Dedifferentiated amniotic fluid mesenchymal stem cell (primary cell): ENCODE measurements around the gene BABAM2.

ENCODE experiments used
- DNase-seq: peaks from one replicate; pipeline ENCODE4 v3.0.0-alpha.2; 2016; ENCODE audit errors: extremely low spot score

Gene BABAM2

GRCh38 chr2:28202719-28203118, 312.2 kb downstream of the BABAM2 start:
- no peak for DNase-seq

- no peak for DNase-seq
Measured at GRCh38 chr2:28206762-28207161, 316.2 kb downstream of the BABAM2 start.

GRCh38 chr2:28209261-28209691, 318.7 kb downstream of the BABAM2 start:
- DNase-seq, result no peak

- DNase-seq, result no peak
Measured at GRCh38 chr2:28209864-28210263, 319.3 kb downstream of the BABAM2 start.

- no peak for DNase-seq
Measured at GRCh38 chr2:28210535-28210934, 320.0 kb downstream of the BABAM2 start.

GRCh38 chr2:28216331-28216730, 325.8 kb downstream of the BABAM2 start:
- DNase-seq, result no peak

- DNase-seq, result no peak
Measured at GRCh38 chr2:28217042-28217740, 326.7 kb downstream of the BABAM2 start.

GRCh38 chr2:28219138-28219537, 328.6 kb downstream of the BABAM2 start:
- DNase-seq, result no peak

GRCh38 chr2:28219758-28220368, 329.3 kb downstream of the BABAM2 start:
- no peak for DNase-seq

GRCh38 chr2:28224648-28225472, 334.3 kb downstream of the BABAM2 start:
- DNase-seq, result peak; percentile 86

- no peak for DNase-seq
Measured at GRCh38 chr2:28225473-28226080, 335.0 kb downstream of the BABAM2 start.

GRCh38 chr2:28226558-28226957, 336.0 kb downstream of the BABAM2 start:
- DNase-seq, result no peak

- no peak for DNase-seq
Measured at GRCh38 chr2:28227498-28227897, 337.0 kb downstream of the BABAM2 start.

GRCh38 chr2:28228434-28228995, 338.0 kb downstream of the BABAM2 start:
- DNase-seq, result no peak

GRCh38 chr2:28231110-28231631, 340.6 kb downstream of the BABAM2 start:
- DNase-seq, result no peak

- no peak for DNase-seq
Measured at GRCh38 chr2:28232295-28232694, 341.8 kb downstream of the BABAM2 start.

GRCh38 chr2:28233164-28233676, 342.7 kb downstream of the BABAM2 start:
- DNase-seq, result no peak

GRCh38 chr2:28234807-28235206, 344.3 kb downstream of the BABAM2 start:
- DNase-seq, result no peak

GRCh38 chr2:28239207-28239606, 348.7 kb downstream of the BABAM2 start:
- no peak for DNase-seq

- no peak for DNase-seq
Measured at GRCh38 chr2:28240937-28241336, 350.4 kb downstream of the BABAM2 start.

GRCh38 chr2:28247290-28247689, 356.8 kb downstream of the BABAM2 start:
- no peak for DNase-seq
